ENCODE data around the gene MBOAT2. TPM values are rescaled to one million over a fixed set of nuclear protein-coding genes. Genes with fewer than 3 reads are reported as not detected.

MBOAT2 gene
- total and polyA plus RNA-seq, 2 donors (not counting 1 experiment from before 2014, with no cell fraction given): 0.24 to 1.3 TPM

GRCh38 chr2:8840475-8841091 is 162.9 kb downstream of the MBOAT2 start:
- Histone ChIP-seq H4K20me1 (ENCODE audit: control insufficient read depth, insufficient read depth, low read length, poor library complexity, severe bottlenecking) (peaks cover 3% of the 10 kb centered on the region), H3K27me3 (replicated peaks in 1 of 4; ENCODE audit: control extremely low read depth in 1 of 4, control insufficient read depth in 3 of 4, insufficient read depth in 4 of 4, low read length in 3 of 4) (no peaks in the 10 kb centered on the region), H3K36me3 (replicated peaks in 1 of 2; ENCODE audit: control extremely low read depth in 1 of 2, control insufficient read depth in 1 of 2, extremely low read depth in 1 of 2, insufficient read depth in 2 of 2, low read length in 1 of 2) (no peaks in the 10 kb centered on the region), H2AFZ (ENCODE audit: insufficient read depth, low read depth, low read length, poor library complexity, severe bottlenecking) (no peak overlapping the region), H3K9ac (ENCODE audit: low read length) (no peak overlapping the region), H3K79me2 (ENCODE audit: control insufficient read depth, insufficient read depth, low read length) (peaks cover 40% of the 10 kb centered on the region), H3K4me3 (ENCODE audit: control extremely low read depth in 1 of 5, extremely low read depth in 1 of 5, insufficient read depth in 1 of 5, low read depth in 2 of 5, low read length in 4 of 5) (no peak overlapping the region), H3K9me3 (ENCODE audit: control extremely low read depth in 1 of 3, control insufficient read depth in 2 of 3, insufficient read depth in 1 of 3, low read length in 2 of 3) (peaks cover 0 to 11% (median 0%) of the 10 kb centered on the region in 3 donors), H3K4me2 (replicated peaks; ENCODE audit: low read depth, low read length, poor library complexity, severe bottlenecking) (no peak overlapping the region), H3K27ac (ENCODE audit: low read length in 2 of 2) (no peak overlapping the region), H3K4me1 (ENCODE audit: control insufficient read depth in 2 of 2, insufficient read depth in 2 of 2, low read length in 2 of 2) (peaks cover 16 to 19% of the 10 kb centered on the region in 2 donors)
- Mint-ChIP-seq H3K27ac (no peak overlapping the region), H3K9me3 (ENCODE audit: insufficient read depth) (no peaks in the 10 kb centered on the region), H3K4me3 (no peak overlapping the region), H3K27me3 (peaks cover 17% of the 10 kb centered on the region), H3K4me1 (peaks cover 13% of the 10 kb centered on the region)
- no peak for TF ChIP-seq CTCF (IDR thresholded peaks at IDR 0.05)
- TF ChIP-seq EZH2 (IDR thresholded peaks at IDR 0.05; ENCODE audit: borderline replicate concordance, insufficient read depth, low read depth, low read length, poor library complexity, severe bottlenecking): no peak
- ChIA-PET CTCF (interaction anchor here (0.6 kb wide), 1 partner anchor 162 kb away, joined by 4 read pairs; no protein-coding TSS in a partner anchor), POLR2A (no interaction called here)
- ATAC-seq (ENCODE audit: low read depth) (no peak), DNase-seq (no peak)
- 86% methylated on average over 6 of the region's 12 CpGs for WGBS (ENCODE audit: insufficient coverage)
- intact Hi-C loops (cut with micrococcal nuclease): no loop called here

- H3K36me3 ChIP-seq (replicated peaks in 1 of 2; ENCODE audit: control extremely low read depth in 1 of 2, control insufficient read depth in 1 of 2, extremely low read depth in 1 of 2, insufficient read depth in 2 of 2, low read length in 1 of 2): no peaks in the 10 kb centered on the region
- intact Hi-C loops (cut with micrococcal nuclease): loop anchor here (5.0 to 10.0 kb wide), 2 partner anchors 1205 to 1742 kb away; partner anchors contain the start of gene KLF11
- CTCF ChIA-PET: no interaction called here
Measured at GRCh38 chr2:8839189-8839965, 164.1 kb downstream of the MBOAT2 start.

More at GRCh38 chr2:8839189-8839965, 164.1 kb downstream of the MBOAT2 start:
- no peak overlapping the region for H3K4me2 ChIP-seq (replicated peaks; ENCODE audit: low read depth, low read length, poor library complexity, severe bottlenecking)
- ATAC-seq (ENCODE audit: low read depth) (no peak), DNase-seq (no peak)
- H3K4me3 Mint-ChIP-seq: no peak overlapping the region
- TF ChIP-seq CTCF (IDR thresholded peaks at IDR 0.05): no peak
- no peak for TF ChIP-seq EZH2 (IDR thresholded peaks at IDR 0.05; ENCODE audit: borderline replicate concordance, insufficient read depth, low read depth, low read length, poor library complexity, severe bottlenecking)
- no peak overlapping the region for H2AFZ ChIP-seq (ENCODE audit: insufficient read depth, low read depth, low read length, poor library complexity, severe bottlenecking)
- H3K4me1 ChIP-seq (ENCODE audit: control insufficient read depth in 2 of 2, insufficient read depth in 2 of 2, low read length in 2 of 2): peaks cover 24 to 25% of the 10 kb centered on the region in 2 donors
- WGBS (ENCODE audit: insufficient coverage): 78% methylated on average over 2 of the region's 5 CpGs
- H4K20me1 ChIP-seq (ENCODE audit: control insufficient read depth, insufficient read depth, low read length, poor library complexity, severe bottlenecking): peaks cover 15% of the 10 kb centered on the region
- H3K27ac Mint-ChIP-seq: no peak overlapping the region
- peaks cover 8% of the 10 kb centered on the region for H3K27me3 Mint-ChIP-seq
- POLR2A ChIA-PET: no interaction called here
- no peak overlapping the region for H3K27ac ChIP-seq (ENCODE audit: low read length in 2 of 2)
- H3K9ac ChIP-seq (ENCODE audit: low read length): no peak overlapping the region
- H3K79me2 ChIP-seq (ENCODE audit: control insufficient read depth, insufficient read depth, low read length): peaks cover 50% of the 10 kb centered on the region
- no peaks in the 10 kb centered on the region for H3K27me3 ChIP-seq (replicated peaks in 1 of 4; ENCODE audit: control extremely low read depth in 1 of 4, control insufficient read depth in 3 of 4, insufficient read depth in 4 of 4, low read length in 3 of 4)
- no peaks in the 10 kb centered on the region for H3K9me3 Mint-ChIP-seq (ENCODE audit: insufficient read depth)
- peaks cover 0 to 11% (median 0%) of the 10 kb centered on the region in 3 donors for H3K9me3 ChIP-seq (ENCODE audit: control extremely low read depth in 1 of 3, control insufficient read depth in 2 of 3, insufficient read depth in 1 of 3, low read length in 2 of 3)
- H3K4me1 Mint-ChIP-seq: peaks cover 23% of the 10 kb centered on the region
- no peak overlapping the region for H3K4me3 ChIP-seq (ENCODE audit: control extremely low read depth in 1 of 5, extremely low read depth in 1 of 5, insufficient read depth in 1 of 5, low read depth in 2 of 5, low read length in 4 of 5)

Measured in B cell (primary cell).